NCI-H82 treated with DMSO at 0.1 percent for 48 hours (cell line): Measurements from ENCODE around the gene TUBE1.
"Not testable (repeated sequence)": the region's sequence is repeated elsewhere in the genome, so short reads cannot be mapped to it uniquely, and the experiment has no call there.

Source experiments
- DNase-seq: peaks from one replicate; lab custom pipeline; 2025; ENCODE audit not compliant: unreplicated experiment; lab: John Stamatoyannopoulos, UW

Gene TUBE1

DNA sequence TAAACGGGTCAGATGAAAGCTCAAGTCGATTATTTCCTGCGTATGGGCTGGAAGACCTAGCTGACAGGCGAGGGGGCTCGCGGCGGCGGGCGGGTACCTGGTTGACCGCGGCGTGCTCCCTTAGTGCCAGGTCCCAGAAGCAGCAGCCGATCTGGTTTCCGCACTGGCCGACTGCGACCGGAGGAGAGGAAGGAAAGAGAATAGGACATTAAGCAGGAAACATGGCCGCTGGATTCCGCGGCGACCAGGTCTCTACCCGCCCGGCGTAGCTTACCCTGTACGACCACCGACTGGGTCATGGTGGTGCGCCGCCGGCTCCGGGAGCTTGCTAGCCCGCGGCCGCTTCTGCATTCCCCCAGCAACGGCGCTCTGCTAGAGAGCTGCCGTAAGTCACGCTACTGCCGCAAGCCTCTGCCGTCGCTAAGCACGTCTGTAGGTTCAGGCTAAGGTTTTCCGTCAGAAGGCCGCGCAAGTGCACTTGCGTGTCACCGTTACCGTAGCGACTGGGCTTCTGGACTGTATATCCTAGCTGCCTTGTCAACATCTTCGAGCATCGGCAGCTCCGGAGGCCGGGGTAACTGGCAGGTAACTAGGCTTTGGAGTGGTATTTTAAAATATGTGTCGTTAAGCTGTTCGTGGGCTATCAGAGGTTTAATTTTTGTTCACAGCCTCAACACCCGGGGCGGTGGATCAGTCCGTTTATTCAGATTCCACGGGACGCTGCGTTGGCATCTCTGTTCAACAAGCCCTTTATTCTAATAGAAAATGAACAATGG, at the start of gene TUBE1, which contains the start of gene FAM229B:
Gene TUBE1, minus strand, starts transcription at position 347 of the 776 bp plus-strand sequence. Its CDS starts 48 bp downstream, at position 299.
Gene FAM229B, plus strand, starts transcription at position 456 of the 776 bp plus-strand sequence. CDS start 11,693 bp downstream, outside the sequence.
- DNase-seq, result peak; percentile 95

- DNase-seq, result no peak
Observed at GRCh38 chr6:112130878-112131277, 43.6 kb upstream of the TUBE1 start.

GRCh38 chr6:112128208-112128607, 40.9 kb upstream of the TUBE1 start:
- DNase-seq, result no peak

DNA sequence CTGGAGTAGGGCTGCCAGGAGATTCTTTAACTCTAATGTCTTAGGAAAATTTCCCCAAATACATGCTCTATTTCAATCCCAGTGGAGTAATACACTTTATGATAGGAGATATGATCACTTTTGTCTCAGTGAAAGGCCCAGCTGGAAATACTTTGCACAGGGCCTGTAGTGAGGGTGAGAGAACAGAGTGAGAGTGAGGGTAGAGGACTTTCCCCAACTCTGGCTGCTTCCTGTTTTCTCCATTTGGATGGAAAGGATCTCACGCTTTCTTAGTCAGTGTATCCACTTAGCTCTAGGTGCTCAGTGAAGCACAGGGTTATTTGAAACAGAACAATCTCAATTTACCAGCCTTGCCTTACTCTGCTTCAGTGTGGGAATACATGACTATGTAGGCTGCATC, 36.7 kb upstream of the TUBE1 start:
- DNase-seq, result no peak

GRCh38 chr6:112122756-112123155, 35.5 kb upstream of the TUBE1 start:
- no peak for DNase-seq

DNA sequence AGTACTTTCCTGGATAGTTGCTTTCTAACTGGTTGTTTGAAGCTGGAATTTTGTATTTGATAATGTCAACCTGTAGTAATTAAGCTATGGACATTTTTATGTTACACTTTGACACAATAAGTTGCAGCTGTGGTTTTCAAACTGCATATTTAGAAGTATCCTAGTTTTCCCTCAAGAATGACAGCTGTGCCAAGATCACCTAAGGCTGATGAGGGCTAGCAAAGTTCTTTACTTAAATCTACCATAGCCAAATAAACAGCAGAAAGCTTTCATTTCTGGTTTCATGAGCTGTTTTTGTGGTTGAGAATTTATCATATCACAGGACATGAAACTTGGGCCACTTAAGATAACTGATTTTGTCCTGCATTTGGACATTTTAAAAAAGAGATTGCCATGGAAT, 30.8 kb upstream of the TUBE1 start:
- DNase-seq, result no peak

DNA sequence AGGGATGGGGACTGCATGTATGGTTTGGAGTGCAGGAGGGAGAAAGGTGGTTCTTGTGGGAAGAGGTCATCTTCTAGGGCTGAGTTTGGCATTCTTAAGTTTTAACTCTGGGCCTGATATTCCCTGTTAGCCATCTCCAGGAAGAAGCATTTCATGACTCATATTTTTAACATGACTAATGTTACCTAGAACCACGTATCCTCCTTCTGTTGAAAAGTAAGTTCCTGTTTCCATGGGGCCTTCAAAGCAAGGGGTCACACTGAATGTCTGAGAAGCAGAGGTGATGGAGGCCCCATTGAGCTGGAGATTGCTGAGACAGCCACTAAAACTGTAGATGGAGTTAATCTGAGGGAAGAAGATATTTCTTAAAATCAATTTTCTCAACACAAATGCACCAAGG, 30.3 kb upstream of the TUBE1 start:
- DNase-seq, result no peak

- DNase-seq, result no peak
Observed at GRCh38 chr6:112116221-112116620, 28.9 kb upstream of the TUBE1 start.

- DNase-seq, result no peak
Observed at GRCh38 chr6:112114577-112115223, 27.4 kb upstream of the TUBE1 start.

DNA sequence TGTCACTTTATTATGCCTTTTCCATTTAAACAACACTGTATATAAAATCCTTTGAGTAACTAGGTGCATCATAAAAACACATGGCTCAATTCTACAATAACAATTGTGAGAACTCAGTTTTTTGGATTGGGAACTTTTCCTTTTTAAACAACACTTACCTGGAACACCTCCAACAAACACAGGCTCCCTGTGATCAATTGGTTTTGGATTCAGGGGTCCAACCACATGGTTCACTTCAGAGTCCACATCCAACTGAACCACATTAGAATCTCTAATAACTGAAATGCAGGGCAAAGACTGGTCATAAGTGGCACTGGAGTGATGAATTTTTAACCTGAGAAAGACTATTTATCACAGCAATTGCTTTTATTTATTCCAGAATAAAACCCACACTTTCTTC, 26.6 kb upstream of the TUBE1 start:
- DNase-seq, result no peak

DNA sequence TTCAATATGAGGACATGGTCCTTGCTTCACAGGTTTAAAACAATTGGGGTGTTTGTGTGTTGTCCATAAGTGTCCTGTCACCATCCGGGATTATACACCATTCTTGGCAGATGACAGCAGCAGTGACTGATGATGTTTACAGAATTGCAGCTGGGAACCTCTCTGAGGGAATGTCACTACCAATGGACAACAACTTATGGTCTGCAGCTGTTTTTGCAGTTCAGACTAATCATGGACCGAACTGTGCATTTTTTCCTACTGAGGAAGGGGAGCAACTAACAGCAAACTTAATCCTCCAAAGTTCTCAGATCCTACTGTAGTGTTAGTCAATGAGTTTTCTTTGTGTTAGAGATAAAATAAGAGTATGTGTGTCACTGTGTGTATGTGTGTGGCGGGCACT, 26.1 kb upstream of the TUBE1 start:
- no peak for DNase-seq

GRCh38 chr6:112109262-112109661, 22.0 kb upstream of the TUBE1 start:
- no peak for DNase-seq

DNA sequence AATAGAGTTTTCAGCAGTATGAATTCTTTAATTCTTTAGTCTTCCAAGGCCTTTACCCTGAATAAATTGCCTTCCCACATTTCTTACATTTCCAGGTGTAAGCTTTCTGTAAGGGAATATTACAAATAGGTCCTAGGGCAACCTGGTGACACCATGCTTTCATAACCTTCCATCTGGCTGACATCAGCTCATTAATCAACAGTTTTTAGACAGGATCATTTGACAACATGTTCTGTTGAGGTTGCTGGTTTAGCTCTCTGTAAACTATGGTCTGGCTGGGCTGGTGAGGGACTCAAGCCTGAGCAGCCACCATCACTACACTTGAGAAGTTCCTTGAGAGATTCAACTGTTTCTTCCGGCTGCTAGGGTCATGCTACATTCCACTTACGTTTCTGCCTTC, 19.3 kb upstream of the TUBE1 start:
- no peak for DNase-seq

DNA sequence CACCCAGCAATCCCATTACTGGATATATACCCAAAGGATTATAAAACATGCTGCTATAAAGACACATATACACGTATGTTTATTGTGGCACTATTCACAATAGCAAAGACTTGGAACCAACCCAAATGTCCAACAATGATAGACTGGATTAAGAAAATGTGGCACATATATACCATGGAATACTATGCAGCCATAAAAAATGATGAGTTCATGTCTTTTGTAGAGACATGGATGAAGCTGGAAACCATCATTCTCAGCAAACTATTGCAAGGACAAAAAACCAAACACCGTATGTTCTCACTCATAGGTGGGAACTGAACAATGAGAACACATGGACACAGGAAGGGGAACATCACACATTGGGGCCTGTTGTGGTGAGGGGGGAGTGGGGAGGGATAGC, 18.7 kb upstream of the TUBE1 start:
- not testable (repeated sequence) for DNase-seq

DNA sequence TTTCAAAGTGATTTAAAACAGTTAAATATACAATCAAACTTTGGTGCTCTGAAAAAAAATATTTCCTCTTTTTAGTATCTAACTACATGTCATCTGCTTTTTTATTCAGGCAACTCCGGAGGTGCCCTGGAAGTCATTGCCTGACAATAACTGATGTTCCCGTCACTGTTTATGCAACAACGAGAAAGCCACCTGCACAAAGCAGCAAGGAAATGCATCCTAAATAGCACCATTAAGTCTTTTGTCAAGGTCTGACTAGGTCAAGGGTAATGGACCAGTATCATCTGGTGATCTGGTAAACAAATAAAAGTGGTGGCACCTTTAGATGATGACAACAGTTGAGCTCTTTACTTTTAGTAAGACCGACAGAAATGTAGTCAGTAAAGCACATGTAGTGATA, 13.3 kb upstream of the TUBE1 start:
- DNase-seq, result no peak

GRCh38 chr6:112096901-112097300, 9.6 kb upstream of the TUBE1 start:
- DNase-seq, result no peak

DNA sequence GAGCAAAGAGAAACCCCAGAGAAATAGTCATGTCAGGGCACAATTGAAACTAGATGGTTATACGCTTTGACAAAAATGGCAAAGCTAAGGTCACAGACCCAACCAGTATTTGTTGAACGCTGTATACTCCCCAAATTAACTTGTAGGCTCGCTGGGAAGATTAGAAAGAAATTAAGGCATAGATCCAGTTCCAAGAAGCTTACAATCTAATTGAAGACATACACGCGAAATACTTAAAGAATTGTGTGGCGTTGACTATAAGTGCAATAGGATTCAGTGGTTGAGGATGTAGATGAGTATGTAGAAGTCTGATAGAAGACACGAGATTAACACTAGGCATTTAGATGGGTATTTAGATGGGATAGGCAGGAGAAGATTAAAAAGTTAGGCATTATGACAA, 634 bp upstream of the TUBE1 start:
- DNase-seq, result no peak

GRCh38 chr6:112086744-112087135, 542 bp downstream of the TUBE1 start:
- peak; percentile 80 for DNase-seq

- no peak for DNase-seq
Observed at GRCh38 chr6:112085286-112086065, 1.8 kb downstream of the TUBE1 start.

DNA sequence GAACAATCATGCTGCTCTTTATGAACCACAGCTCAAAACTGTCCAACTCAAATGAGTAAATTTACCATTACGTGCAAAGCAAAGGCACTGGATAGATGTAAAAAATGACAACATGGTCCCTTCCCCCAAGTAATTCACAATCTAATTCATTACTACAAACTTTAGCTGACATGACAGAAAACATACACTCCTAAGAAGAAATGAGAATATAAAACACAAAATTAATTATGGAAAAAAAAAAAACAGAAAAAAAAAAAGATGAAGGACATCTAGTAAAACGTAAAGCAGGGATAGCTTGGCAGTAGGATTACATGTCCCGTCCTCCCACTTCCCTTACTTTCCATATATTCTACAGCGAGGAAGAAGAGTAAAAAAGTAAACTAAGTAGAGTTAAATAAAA, 5.7 kb downstream of the TUBE1 start:
- no peak for DNase-seq

GRCh38 chr6:112066606-112067005, 20.7 kb downstream of the TUBE1 start:
- DNase-seq, result no peak
